Nephron (organoid): Measurements from ENCODE around the gene WASF2.

Source experiments
- H3K27ac Mint-ChIP-seq, 3 experiments: 2 replicates each; pipeline ENCODE4 v1.8.0; 2020; ENCODE audit warnings: mixed read lengths in 3 of 3, mild to moderate bottlenecking in 2 of 3, moderate library complexity in 1 of 3
- H3K27me3 Mint-ChIP-seq: 2 replicates; pipeline ENCODE4 v1.8.0; 2021; ENCODE audit warnings: low read depth, mild to moderate bottlenecking, moderate library complexity, mixed read lengths
- H3K36me3 Mint-ChIP-seq: 2 replicates; pipeline ENCODE4 v1.8.0; 2020; ENCODE audit warnings: low read depth, mixed read lengths
- H3K4me1 Mint-ChIP-seq: 2 replicates; pipeline ENCODE4 v1.8.0; 2020; ENCODE audit warnings: mixed read lengths
- H3K4me3 Mint-ChIP-seq, 3 experiments: 2 replicates each; pipeline ENCODE4 v1.8.0; 2020; ENCODE audit warnings: mild to moderate bottlenecking in 3 of 3, mixed read lengths in 3 of 3, moderate library complexity in 2 of 3
- H3K9me3 Mint-ChIP-seq: 2 replicates; pipeline ENCODE4 v1.8.0; 2020; ENCODE audit warnings: mixed read lengths
- TF ChIP-seq, protein P1 (sequence below), 3 experiments: fragments of 200-600 bp; sonication (generic); IDR thresholded peaks; one replicate each; pipeline ENCODE4 v1.5.0; 2021; ENCODE audit warnings: antibody characterized with exemption in 3 of 3; ENCODE audit not compliant: unreplicated experiment in 3 of 3

The WASF2 gene

DNA sequence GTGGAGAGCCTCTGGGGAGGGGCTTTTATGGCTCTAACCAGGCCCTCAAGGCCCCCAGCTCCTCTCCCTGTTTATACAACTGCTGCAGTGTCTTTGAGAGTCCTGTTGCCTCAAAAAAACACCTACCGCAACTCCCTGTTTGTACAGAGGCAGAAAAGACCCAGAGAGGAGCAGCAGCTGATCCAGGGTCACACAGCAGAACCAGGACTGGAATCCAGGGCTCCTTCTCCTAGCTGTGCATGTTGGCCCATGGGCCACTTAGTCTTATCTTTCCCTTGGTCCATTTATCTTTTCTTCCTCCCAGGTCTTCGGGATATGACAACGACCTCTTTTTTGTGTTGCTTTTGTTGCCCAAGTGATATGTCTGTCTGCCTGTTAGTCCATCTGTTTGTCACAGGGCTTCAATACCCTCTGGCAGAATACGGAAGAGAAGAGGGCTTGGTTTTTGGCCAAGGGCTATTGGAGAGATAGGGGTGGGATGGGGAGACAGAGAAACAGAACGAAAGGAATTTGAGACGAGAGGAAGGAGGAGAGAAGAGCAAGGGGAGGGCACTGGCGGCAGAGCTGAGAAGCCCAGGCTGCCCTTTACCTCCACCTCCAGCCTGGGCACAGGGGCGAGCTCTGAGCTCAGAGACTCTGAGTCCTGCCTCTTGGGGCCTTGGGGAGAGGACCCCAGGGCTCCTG lies 33.5 kb upstream of the WASF2 start:
- H3K27me3 Mint-ChIP-seq = no peaks in the 10 kb centered on the region
- no peaks in the 10 kb centered on the region for H3K9me3 Mint-ChIP-seq
- peaks cover 87% of the 10 kb centered on the region for H3K4me1 Mint-ChIP-seq
- H3K27ac Mint-ChIP-seq = peak overlapping the region; percentile 94 to 99 (median 98)
- peak overlapping the region; percentile 37 to 50 (median 39) for H3K4me3 Mint-ChIP-seq
- H3K36me3 Mint-ChIP-seq = no peaks in the 10 kb centered on the region
- TF ChIP-seq, protein P1, sequence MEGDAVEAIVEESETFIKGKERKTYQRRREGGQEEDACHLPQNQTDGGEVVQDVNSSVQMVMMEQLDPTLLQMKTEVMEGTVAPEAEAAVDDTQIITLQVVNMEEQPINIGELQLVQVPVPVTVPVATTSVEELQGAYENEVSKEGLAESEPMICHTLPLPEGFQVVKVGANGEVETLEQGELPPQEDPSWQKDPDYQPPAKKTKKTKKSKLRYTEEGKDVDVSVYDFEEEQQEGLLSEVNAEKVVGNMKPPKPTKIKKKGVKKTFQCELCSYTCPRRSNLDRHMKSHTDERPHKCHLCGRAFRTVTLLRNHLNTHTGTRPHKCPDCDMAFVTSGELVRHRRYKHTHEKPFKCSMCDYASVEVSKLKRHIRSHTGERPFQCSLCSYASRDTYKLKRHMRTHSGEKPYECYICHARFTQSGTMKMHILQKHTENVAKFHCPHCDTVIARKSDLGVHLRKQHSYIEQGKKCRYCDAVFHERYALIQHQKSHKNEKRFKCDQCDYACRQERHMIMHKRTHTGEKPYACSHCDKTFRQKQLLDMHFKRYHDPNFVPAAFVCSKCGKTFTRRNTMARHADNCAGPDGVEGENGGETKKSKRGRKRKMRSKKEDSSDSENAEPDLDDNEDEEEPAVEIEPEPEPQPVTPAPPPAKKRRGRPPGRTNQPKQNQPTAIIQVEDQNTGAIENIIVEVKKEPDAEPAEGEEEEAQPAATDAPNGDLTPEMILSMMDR (IDR thresholded peaks at IDR 0.05; ENCODE audit: unreplicated experiment in 3 of 3) = no peak

DNA sequence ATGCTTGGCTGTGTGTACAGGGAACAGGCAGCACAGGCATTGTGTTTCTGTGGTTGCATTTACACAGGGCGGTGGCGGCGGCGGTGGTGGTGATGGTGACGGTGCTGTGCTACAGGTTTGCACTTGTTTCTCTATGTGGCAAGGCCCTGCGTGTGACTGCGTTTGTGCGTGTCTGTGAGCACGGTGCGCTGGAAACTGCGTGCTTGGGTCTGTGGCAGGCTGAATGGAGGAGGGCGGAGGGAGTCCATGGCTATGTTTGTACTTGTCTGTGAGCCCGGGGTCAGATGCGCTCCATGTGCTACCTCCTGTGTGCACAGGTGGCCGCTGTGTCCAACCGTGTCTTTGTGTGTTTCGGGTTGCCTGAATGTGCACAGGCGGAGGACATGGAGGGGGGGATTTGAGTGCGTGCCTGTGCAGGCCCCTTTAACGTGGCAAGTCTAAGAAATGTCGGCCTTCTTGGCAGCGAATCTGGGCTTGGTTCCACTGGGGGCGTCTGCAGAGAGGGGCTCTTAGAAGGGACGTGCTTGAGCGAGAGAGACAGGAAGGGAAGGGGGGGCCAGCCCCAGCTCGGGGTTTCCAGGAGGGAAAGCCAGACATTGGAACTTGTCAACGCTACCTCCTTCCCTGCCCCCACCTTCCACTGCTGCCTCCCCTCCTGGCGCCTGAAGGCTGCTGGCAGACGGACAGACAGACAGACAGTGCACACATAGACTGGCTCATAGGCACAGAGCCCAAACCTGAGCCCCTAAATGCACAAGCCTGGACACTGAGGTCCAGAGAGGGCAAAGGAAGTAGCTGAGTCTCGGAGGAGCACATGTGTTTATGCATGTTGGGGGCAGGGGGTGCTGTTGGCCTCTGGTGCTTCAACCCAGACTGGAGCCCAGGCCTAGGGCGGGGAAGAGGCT lies 32.7 kb upstream of the WASF2 start:
- Mint-ChIP-seq H3K9me3 (no peaks in the 10 kb centered on the region), H3K36me3 (no peaks in the 10 kb centered on the region), H3K27ac (peak overlapping the region; percentile 94 to 99 (median 98)), H3K27me3 (no peaks in the 10 kb centered on the region), H3K4me1 (peaks cover 92% of the 10 kb centered on the region), H3K4me3 (peak overlapping the region; percentile 45 to 67 (median 57))
- TF ChIP-seq, protein P1 (IDR thresholded peaks at IDR 0.05; ENCODE audit: unreplicated experiment in 3 of 3) = peak in 2 of 3 experiments; percentile 26 to 29

DNA sequence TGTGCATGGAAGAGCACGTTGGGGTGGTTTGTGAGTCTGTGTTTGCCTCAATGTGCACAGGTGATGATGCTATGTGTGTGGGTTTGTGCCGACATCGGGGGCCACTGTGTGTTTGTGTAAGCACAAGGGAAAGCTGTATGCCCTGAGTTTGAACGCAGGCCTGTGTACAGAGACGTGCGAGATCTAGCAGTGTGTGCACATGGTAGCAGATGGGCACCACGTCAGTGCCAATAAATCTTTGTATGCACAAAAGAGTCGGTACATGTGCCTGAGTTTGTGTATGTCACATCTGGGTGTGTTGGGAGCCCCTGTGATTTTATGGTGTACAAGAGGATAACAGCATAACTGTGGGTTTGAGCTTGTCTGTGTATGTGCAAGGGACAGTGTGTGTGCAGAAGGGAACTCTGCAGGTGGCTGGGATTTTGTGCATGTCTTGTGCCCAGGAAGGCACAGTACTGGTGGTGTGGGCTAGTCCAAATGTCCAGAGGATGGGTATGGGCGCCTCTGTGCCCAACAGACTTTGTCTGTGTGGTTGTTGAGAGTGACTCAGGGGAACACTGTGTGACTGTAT lies 32.0 kb upstream of the WASF2 start:
- TF ChIP-seq, protein P1 (IDR thresholded peaks at IDR 0.05; ENCODE audit: unreplicated experiment in 3 of 3) = no peak
- H3K4me3 Mint-ChIP-seq = peak overlapping the region; percentile 45 to 67 (median 57)
- peaks cover 93% of the 10 kb centered on the region for H3K4me1 Mint-ChIP-seq
- H3K36me3 Mint-ChIP-seq = no peaks in the 10 kb centered on the region
- peak overlapping the region; percentile 94 to 99 (median 98) for H3K27ac Mint-ChIP-seq
- H3K27me3 Mint-ChIP-seq = no peaks in the 10 kb centered on the region
- H3K9me3 Mint-ChIP-seq = no peaks in the 10 kb centered on the region

DNA sequence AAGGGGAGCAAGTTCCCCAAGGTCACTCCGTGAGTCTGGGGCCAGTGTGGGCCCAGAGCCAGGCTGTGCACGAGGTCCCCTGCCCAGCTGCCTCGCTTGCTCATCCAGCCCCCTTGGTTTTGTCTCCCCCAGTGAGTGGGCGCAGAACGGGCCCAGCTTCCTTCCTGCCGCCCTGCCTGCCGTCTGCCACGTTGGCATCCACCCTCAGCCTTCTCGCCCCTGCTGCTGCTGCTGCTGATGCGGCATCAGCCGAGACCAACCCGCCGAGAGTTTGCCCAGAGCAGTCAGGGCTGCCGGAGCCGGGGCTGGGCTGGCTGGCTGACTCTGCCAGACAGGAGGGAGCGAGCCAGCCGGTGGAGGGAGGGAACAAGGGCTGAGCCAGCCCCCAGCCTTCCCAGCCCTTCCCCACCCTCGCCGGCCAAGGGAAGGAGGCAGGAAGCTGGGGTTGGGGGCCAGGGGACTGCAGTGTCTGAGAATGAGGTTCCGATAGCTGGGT lies 31.4 kb upstream of the WASF2 start:
- H3K4me1 Mint-ChIP-seq = peaks cover 93% of the 10 kb centered on the region
- H3K4me3 Mint-ChIP-seq = peak overlapping the region in 2 of 3 experiments; percentile 45 to 67
- H3K36me3 Mint-ChIP-seq = no peaks in the 10 kb centered on the region
- TF ChIP-seq, protein P1 (IDR thresholded peaks at IDR 0.05; ENCODE audit: unreplicated experiment in 3 of 3) = no peak
- no peaks in the 10 kb centered on the region for H3K9me3 Mint-ChIP-seq
- no peaks in the 10 kb centered on the region for H3K27me3 Mint-ChIP-seq
- peak overlapping the region; percentile 94 to 99 (median 98) for H3K27ac Mint-ChIP-seq

DNA sequence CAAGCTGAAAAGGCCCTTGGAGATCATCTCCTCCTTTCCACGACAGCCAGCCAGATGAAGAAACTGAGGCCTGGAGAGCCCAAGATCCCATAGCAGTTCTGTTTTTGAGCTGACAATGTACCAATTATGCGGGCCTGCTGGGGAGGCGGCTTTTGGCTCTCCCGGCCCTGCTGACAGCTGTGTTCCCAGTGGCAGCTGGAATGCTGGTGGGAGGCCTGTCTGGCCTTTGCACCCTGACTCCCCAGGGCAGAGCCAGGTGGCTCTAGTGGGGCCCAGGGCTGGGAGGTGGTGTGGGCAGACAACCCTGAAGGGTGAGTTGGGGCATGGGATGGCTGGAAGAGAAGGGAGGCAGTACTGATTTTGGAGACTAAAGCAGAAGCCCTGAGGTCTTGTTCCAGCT lies 30.7 kb upstream of the WASF2 start:
- Mint-ChIP-seq H3K4me1 (peaks cover 93% of the 10 kb centered on the region), H3K4me3 (peak overlapping the region; percentile 10 to 55 (median 41)), H3K27ac (peak overlapping the region; percentile 94 to 99 (median 98)), H3K9me3 (no peaks in the 10 kb centered on the region), H3K27me3 (no peaks in the 10 kb centered on the region), H3K36me3 (no peaks in the 10 kb centered on the region)
- TF ChIP-seq, protein P1 (IDR thresholded peaks at IDR 0.05; ENCODE audit: unreplicated experiment in 3 of 3) = no peak
